Measurements from ENCODE around the gene NAIF1. TPM values are rescaled to one million over a fixed set of nuclear protein-coding genes. Genes with fewer than 3 reads are reported as not detected.

The NAIF1 gene
- total and polyA plus RNA-seq, 2 donors (not counting 3 experiments of a cell fraction or from before 2014, with no cell fraction given) = 8.2 to 10.1 TPM

DNA sequence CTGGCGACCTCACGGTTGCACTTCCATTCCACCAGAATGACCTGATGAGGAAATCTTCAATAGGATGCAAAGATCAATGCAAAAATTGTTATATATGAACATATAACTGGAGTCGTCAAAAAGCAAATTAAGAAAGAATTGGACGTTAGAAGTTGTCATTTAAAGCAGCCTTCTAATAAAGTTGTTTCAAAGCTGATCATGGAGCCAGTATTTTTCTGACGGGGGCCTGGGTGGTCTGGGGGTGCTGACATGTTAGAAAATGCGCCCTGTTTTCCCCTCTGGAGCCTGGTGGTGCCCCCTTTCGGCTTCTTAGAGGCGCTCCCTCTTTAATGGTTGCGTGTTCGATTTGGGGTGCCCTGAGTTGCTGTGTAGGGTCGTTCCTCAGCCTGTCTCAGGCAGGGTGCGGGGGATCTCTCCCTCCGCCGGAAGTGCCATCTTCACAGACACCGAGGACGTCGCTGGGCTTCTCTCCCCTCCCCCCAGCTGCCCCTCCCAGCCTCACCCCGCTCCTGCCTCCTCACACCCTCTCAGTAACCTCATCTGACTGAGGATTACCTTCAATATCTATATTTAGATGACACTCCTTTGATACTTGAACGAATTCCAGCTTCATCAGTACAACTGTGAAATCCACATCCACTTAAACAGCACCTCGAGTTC, 42.1 kb upstream of the NAIF1 start:
- peaks cover 5 to 29% of the 10 kb centered on the region in 2 experiments for H3K36me3 ChIP-seq (ENCODE audit: control insufficient read depth in 2 of 2, extremely low read depth in 1 of 2, insufficient read depth in 2 of 2, low read length in 2 of 2)
- FAIRE-seq = no peak

More for the DNA sequence above, 42.1 kb upstream of the NAIF1 start:
- intact Hi-C loops (cut with micrococcal nuclease) (no loop called here), dilution Hi-C loops (cut with MboI; ENCODE audit: extremely low pct_ligation_motif_present, low sequenced_read_pairs) (no loop called here)
- ChIA-PET CTCF (interaction anchor here (1.6 to 2.9 kb wide), 2 partner anchors 9 to 10 kb away, joined by 4 to 20 read pairs; no protein-coding TSS in a partner anchor), POLR2A (interaction anchor here (0.5 kb wide), 1 partner anchor 64 kb away, joined by 3 read pairs; no protein-coding TSS in a partner anchor)
- no peak for DNase-seq (ENCODE audit: low read depth, low spot score)
- no peaks in the 10 kb centered on the region for H3K27me3 ChIP-seq (ENCODE audit: control insufficient read depth in 2 of 2, insufficient read depth in 2 of 2, low read length in 2 of 2)
- H2AFZ ChIP-seq (ENCODE audit: low read depth, low read length) = no peak overlapping the region
- H3K9me3 ChIP-seq (replicated peaks; ENCODE audit: control insufficient read depth, insufficient read depth, low read length) = no peaks in the 10 kb centered on the region
- no peaks in the 10 kb centered on the region for H4K20me1 ChIP-seq (replicated peaks; ENCODE audit: control insufficient read depth, extremely low read depth, insufficient read depth, low read length)
- H3K9me1 ChIP-seq (replicated peaks; ENCODE audit: control insufficient read depth, extremely low read depth, insufficient read depth, low read length) = no peaks in the 10 kb centered on the region
- H3K4me1 ChIP-seq (ENCODE audit: control insufficient read depth, extremely low read depth, insufficient read depth, low read length) = no peaks in the 10 kb centered on the region
- no peak overlapping the region for H3K4me2 ChIP-seq (ENCODE audit: insufficient read depth, low read length)
- H3K4me3 ChIP-seq (replicated peaks in 1 of 3; ENCODE audit: insufficient read depth in 1 of 3, low read depth in 1 of 3, low read length in 3 of 3) = no peak overlapping the region
- no peak overlapping the region for H3K27ac ChIP-seq (ENCODE audit: insufficient read depth, low read depth, low read length)
- H3K9ac ChIP-seq (replicated peaks; ENCODE audit: extremely low read depth, insufficient read depth, low read length) = no peak overlapping the region
- no TSS peak for BruUV-seq (replicated peaks)
- H3K79me2 ChIP-seq (ENCODE audit: control insufficient read depth, insufficient read depth, low read length) = no peaks in the 10 kb centered on the region
- no peak for TF ChIP-seq MYC (IDR thresholded peaks at IDR 0.05; ENCODE audit: low read depth, low read length)
- no peak for TF ChIP-seq POLR2A (IDR thresholded peaks at IDR 0.05; ENCODE audit: low read depth, low read length)
- TF ChIP-seq, protein P1, sequence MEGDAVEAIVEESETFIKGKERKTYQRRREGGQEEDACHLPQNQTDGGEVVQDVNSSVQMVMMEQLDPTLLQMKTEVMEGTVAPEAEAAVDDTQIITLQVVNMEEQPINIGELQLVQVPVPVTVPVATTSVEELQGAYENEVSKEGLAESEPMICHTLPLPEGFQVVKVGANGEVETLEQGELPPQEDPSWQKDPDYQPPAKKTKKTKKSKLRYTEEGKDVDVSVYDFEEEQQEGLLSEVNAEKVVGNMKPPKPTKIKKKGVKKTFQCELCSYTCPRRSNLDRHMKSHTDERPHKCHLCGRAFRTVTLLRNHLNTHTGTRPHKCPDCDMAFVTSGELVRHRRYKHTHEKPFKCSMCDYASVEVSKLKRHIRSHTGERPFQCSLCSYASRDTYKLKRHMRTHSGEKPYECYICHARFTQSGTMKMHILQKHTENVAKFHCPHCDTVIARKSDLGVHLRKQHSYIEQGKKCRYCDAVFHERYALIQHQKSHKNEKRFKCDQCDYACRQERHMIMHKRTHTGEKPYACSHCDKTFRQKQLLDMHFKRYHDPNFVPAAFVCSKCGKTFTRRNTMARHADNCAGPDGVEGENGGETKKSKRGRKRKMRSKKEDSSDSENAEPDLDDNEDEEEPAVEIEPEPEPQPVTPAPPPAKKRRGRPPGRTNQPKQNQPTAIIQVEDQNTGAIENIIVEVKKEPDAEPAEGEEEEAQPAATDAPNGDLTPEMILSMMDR (IDR thresholded peaks at IDR 0.05; ENCODE audit: extremely low read depth in 1 of 2, insufficient read depth in 1 of 2, low read depth in 1 of 2, low read length in 2 of 2) = no peak
- TF ChIP-seq, protein P2, sequence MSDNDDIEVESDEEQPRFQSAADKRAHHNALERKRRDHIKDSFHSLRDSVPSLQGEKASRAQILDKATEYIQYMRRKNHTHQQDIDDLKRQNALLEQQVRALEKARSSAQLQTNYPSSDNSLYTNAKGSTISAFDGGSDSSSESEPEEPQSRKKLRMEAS (IDR thresholded peaks at IDR 0.05; ENCODE audit: insufficient read depth, insufficient read length) = no peak
- TF ChIP-seq EZH2 (IDR thresholded peaks at IDR 0.05; ENCODE audit: borderline replicate concordance, low read depth, low read length, severe bottlenecking) = no peak
- no peak for TF ChIP-seq FOS (IDR thresholded peaks at IDR 0.05; ENCODE audit: borderline replicate concordance, insufficient read depth, low read length)
- no peak for TF ChIP-seq GATA2 (IDR thresholded peaks at IDR 0.05; ENCODE audit: insufficient read depth, insufficient read length, low read depth, low read length)
- TF ChIP-seq POLR2AphosphoS5 (IDR thresholded peaks at IDR 0.05; ENCODE audit: insufficient read depth, low read depth, low read length) = no peak
- no peak for TF ChIP-seq JUN (IDR thresholded peaks at IDR 0.05; ENCODE audit: borderline replicate concordance, insufficient read depth, insufficient read length, low read depth)

All from endothelial cell of umbilical vein (primary cell).